NCI-H1694 (cell line): ENCODE measurements around the gene SYNJ2.
A peak's percentile ranks its signal among the peaks of the same experiment; 100 is the strongest.

Experiments used
- DNase-seq: peaks from one replicate; lab custom pipeline; 2025; lab: John Stamatoyannopoulos, UW

Gene SYNJ2

GRCh38 chr6:158121335-158121734, 139.7 kb downstream of the SYNJ2 start:
- no peak for DNase-seq

GRCh38 chr6:158122048-158122447, 140.4 kb downstream of the SYNJ2 start:
- DNase-seq: no peak

GRCh38 chr6:158124288-158124687, 142.6 kb downstream of the SYNJ2 start:
- no peak for DNase-seq

GRCh38 chr6:158125271-158125670, 143.6 kb downstream of the SYNJ2 start:
- no peak for DNase-seq

- peak; percentile 2 for DNase-seq
Measured at GRCh38 chr6:158131926-158132325, 150.3 kb downstream of the SYNJ2 start.

GRCh38 chr6:158142789-158143188, 161.1 kb downstream of the SYNJ2 start:
- DNase-seq: no peak

- DNase-seq: no peak
Measured at GRCh38 chr6:158143700-158144099, 162.0 kb downstream of the SYNJ2 start.
